HG03159 (cell line): ENCODE results near the gene VWC2L.
A peak's percentile ranks its signal among the peaks of the same experiment; 100 is the strongest.

Experiments used
- ATAC-seq: cut with Tn5 transposase; IDR thresholded peaks from one replicate; pipeline ENCODE4 v1.9.1; 2021; ENCODE audit warnings: mild to moderate bottlenecking, moderate library complexity; ENCODE audit not compliant: unreplicated experiment

VWC2L gene

DNA sequence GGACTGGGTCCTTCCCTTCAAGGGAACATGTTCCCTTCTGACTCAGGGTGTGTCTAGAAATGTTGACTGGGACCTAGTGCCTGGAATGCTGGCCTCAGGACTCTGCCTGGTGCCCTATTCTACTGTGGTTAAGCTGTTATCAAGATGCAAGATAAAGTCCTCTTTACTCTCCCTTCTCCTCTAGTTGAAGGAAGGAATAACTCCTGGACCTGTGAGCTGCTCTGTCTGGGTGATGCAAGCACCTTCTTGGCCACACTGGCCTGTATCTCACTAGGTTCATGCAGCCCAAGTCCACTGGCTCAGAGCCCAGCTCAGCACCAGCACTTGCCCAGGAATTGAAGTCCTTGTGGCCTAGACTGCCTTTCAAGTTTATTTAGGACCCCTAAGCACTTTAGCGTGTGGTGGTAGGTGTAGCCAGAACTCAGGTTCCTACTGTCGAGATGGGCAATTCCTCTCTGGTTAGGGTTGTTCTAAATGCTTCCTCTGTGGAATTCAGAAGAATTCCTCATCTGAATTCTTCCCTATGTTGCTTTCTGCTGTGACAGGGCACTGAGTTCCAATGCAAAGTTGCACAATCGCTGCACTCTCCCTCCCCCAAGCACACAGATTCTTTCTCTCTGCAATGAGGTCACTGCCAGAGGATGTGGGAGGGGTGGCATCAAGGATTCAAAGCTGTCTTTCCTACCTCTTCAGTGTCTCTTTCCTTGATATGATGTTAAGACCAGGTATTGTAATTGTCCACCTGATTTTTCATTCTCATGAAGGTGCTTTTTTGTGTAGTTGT is 54.7 kb downstream of the VWC2L start:
- no peak for ATAC-seq

DNA sequence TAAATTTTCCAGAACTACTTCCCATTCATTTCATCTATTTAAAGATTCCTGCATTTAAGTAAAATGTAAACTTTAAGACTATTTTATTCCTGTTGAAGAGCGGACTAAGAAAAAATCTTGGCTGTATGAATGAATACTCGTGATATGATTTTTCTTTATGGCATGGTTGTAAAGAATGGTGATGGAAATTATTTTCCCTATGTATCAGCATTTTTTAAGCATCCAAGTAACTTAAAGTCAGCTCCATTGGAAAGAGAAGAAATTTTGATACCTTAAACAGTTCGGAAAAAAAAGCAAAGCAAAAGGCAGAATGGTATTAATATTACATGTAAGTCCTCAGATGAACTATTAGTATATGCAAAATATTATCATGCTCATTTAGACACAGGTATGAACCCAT is 58.9 kb downstream of the VWC2L start:
- ATAC-seq = no peak

DNA sequence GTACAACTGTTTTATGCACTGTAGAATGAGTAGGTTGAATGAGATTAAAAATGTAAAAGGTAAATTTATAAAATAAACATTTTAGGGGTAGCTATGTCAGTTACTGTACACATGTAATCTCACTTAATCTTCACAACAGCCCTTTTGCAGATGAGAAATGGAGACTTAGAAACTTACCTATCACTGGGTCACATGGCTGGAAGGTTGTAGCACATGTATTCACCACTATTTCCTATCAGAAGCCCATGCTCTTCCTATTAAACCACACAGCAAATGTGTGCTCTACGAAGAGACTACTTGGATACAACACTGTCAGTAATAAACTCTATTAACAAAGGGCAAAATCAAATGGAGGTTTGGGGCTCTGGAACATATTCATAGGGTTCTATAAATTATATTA is 60.5 kb downstream of the VWC2L start:
- no peak for ATAC-seq

DNA sequence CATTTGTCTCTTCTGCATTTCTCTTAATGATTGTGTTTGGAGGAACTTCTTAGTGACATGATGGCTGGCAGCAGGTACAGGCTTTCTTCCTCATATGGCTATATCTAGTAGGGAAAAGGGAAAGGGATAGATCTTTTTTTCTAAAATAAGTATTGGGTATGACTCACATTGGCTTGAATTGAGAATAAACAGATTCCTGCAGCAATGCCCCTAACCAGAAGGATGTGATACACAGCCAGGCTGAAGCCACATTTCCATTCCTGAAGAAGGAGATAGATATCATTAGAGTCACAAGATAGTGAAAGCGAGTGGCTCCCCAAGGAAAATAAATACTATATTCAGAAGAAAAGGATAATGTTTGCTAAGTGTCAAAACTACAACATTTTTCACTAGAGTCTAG is 61.1 kb downstream of the VWC2L start:
- ATAC-seq = no peak

DNA sequence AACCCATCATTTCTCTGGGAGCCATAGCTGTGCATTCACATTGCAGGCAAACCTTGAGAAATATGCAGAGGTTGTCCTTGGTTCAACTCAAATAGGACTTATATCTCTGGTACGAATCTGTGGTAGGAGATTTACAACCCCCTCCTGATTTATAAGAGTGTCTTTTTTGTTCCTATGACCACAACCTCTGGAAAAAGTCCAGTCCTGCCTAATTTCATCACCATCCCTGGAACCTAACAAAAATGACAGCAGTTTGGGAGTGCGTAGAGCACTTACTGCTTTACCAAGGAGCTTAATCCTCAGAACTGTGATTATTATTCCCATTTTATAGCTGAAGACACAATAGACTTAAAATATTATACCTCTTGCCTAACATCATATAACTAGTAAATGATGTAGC is 66.5 kb downstream of the VWC2L start:
- no peak for ATAC-seq

DNA sequence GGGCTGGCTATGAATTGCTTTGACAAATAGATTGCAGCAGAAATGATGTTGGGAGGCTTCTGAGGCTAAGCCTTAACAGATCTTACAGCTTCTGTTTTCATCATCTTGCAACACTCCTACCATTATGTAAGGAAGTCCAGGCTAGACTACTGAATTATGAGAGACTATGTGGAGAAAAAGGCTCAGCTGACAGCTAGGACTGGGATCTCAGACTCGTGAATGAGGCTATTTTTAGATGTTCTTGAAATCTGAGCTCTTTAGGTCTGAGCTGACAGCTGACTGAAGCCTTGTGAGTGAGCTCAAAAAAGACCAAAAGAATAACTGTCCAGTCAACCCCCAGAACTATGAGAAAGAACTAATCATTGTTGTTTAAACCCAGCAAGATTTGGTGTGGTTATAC is 70.3 kb downstream of the VWC2L start:
- ATAC-seq = no peak

DNA sequence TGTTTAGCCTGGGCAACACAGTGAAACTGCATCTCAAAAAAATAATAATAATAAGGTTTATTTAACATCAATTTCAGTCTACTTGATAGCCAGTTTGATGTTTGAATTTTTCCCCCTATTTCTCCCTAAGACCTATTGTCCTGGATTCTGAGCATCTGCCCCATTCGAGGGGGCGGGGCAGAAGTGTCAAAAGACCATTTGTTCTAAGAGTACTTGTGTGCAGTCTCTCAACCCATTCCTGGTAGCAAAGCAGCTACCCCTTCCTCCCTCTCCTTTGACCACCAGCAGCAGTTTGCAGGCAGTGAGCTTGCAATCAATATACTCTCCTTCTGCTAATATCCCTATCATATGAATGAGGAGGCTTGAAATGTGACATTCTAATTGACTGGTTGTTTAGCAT is 71.9 kb downstream of the VWC2L start:
- ATAC-seq = no peak

DNA sequence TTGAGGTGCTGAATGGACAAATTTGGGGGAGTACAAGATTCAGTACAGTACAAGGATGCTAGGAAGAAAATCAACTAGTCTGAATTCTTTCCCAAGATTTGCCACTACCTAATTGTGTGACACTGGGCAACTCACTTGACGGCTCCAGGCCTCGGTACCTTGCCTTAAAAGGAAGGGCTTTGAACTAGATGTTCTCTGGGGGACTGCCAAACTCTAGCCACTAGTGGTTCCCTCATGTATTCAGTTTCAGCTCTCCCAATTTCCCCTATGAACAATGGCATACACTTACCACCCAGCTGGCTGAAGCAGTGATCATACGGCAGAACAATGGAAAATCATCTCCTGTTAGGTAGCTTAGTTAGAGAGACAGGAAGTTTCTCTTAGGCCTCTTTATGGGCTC is 73.4 kb downstream of the VWC2L start:
- no peak for ATAC-seq

DNA sequence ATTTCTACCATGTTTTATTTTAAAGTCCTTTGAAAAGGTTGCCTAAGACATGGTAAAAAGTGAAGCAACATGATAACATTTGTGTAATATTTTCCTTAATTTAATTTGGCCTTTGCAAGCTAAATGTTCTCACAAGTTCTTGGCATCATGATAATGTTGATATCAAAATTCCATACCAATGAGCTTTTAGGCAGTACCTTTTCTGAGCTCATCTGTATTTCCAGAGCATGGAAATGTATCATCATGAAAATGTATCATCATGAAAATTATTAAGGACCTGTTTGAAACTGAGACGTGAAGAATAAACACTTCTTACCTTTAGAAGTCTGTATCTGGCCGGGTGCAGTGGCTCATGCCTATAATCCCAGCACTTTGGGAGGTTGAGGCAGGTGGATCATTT is 73.8 kb downstream of the VWC2L start:
- no peak for ATAC-seq

DNA sequence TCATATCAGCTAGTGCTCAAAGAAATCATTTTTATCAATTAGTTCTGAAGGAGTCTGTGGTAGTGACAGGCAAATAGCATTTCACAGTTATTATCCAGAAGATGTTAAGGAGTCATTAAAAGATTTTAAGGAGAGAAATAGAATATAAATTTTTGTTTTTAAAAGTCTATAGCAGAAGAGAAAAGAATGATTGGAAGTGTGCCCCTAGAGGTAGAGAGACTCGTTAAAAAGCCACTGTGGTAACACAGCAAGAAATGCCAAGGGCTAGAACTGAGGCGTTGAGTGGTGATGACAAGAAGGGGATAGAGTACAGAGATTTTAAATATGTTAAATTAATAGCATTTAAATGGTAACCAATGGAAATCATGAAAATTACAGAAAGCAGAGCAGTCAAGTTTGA is 78.3 kb downstream of the VWC2L start:
- ATAC-seq = no peak

DNA sequence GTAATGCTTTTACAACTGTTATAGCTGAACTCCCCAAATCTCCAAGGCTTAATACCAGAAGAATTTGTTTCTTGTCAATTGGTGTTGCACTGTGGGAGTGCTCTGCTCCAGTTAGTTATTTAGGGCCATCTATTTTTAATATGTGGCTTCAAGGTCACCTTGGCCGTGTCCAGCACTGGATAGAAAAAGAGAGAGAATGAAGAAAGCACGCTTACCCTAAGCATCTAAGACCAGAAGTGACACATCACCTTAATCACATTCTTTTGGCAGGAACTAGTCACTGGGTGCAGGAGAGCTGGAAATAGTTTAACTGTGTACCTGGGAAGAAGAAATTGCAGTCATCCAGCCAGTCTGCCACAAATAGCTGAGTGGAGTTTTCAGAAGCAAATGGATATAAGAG is 78.8 kb downstream of the VWC2L start:
- ATAC-seq = no peak

DNA sequence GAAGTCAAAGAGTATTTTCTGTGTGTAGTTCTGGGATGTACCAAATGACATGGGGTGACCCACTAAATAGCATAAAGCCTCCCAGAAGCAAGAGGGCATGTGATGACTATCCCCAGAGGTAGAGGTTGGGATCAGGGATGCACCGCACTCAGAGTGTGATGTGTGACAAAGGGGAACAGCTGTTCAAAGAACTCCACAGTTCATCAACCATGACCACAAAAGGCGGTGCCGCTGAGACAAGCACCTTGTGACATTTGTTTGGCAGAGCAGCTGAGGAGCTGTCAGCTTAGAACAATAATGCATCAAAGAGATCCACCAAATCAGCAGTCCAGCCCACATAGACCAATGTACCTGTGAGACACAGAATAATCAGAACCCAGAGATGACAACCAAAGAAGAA is 81.3 kb downstream of the VWC2L start:
- peak; percentile 58 for ATAC-seq

DNA sequence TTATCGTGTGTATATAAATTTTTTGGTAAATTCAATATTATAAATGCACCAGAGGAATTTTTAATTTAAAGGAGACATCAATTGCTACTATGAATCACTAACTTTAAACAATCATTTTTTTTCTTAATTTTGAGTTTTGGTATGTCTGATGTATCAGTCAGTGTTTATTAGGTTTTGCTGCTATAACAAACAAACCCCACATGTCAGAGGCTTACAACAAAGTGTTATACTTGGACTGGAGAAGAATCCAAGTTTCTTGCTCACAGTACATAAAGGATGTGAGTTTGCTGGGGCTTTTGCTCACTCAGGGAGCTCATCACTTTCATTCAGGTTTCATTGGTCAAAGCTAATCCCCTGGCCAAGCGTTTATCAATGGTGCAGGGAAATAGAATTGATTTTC is 81.8 kb downstream of the VWC2L start:
- no peak for ATAC-seq

DNA sequence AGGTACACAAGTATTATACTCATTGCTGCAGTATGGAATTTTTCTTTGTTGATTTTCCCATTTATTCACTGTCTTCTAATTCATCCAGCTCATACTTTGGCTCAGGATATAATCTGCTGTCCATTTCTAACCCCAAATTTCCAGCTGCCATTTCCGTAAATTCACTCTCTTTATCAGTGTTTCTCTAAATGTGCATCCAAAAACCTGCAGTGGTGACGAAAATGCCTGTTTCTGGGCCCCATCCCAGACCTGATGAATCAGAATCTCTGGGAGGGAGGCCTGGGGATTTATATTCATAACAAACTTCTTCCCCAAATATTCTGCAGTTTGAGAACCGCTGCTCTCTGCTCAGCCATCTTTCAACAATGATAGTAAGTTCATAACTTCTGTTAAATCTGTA is 86.6 kb downstream of the VWC2L start:
- no peak for ATAC-seq

DNA sequence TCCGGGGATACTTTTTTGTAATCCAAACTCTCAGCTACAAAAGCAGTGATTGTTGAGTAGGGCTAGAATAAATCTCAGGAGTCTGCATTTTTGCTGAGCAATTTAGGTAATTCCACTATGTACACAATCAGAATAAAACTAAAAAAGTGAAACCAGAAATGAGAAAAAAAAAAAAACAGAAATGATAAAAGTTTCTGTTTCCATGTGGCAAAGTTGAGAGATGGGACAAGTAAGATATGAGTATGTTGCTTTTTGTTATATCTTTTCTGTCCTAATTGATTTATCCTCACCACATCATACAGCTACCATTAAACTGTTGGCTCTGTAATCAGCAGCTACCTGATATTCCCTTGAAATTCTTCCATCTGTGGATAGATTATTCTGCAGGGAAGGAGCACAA is 92.7 kb downstream of the VWC2L start:
- ATAC-seq = peak; percentile 40

DNA sequence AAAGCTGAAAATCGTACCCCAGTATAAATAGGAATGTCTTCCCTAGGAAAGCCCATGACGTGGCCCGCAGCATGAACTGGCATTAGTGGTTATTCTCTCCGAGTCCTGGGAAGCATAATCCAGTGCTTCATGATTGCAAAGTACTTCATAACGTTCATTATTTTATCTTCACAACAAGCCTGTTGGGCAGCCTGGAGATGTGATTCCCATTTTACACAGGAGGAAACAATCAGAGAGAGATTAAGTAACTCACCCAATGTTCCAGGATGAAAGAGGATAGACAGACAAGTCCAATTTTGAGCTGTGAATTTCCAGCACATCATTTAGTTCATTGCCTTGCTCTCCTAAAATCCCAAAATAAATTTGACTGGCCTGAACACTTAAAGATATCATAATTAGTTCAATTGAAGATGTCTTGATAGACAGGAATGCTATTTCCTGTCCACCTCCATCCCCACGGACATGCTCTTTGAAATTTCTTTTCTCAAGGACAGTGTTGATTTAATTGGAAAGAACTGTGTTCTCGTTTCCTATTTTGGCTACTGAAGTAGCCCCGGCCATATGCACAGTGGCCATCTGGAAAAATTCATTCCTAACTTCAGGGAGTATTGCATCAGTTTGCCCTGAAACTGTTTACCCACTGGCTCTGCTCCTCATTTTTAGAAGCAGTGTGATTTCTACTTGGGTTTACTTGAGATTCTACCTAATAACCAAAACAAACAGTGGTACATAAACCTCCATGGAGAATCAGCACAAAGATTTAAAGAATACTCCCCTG is 93.9 kb downstream of the VWC2L start:
- no peak for ATAC-seq

DNA sequence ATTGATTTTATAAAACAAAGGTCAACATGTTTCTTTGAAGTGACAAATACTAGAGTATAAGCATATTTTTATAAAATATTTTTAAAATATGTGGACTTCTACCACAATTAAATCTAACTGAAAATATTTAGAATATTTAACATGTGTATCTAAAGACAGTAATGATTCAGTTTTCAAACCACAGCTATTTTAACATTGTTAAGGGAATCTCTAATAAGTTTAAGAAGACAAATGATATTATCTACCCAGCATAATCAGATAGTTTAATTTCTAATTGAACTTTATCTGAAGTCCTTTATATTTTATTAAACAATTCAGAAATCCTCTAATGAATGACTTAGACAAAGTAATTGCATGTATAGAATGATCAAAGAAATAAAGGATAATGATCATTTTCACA is 96.2 kb downstream of the VWC2L start:
- ATAC-seq = no peak

DNA sequence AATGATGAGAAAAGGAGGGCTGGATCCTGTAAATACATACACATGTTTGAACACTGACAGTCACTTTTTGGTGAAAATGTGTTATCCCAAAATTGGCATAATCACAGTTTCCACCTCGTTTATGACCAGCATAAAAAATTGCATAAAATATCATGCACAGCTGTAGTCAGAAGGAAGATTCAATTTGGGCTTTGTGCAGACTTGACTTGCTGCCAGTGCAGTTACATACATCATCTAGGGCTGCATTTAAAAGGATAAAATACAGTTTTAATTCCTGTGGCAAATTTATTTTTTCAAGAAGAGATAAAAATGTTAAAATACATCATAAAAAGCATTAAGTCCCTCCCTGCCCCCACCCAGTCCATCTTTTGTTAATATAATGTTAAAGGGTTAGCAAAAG is 103.8 kb downstream of the VWC2L start:
- ATAC-seq = no peak

DNA sequence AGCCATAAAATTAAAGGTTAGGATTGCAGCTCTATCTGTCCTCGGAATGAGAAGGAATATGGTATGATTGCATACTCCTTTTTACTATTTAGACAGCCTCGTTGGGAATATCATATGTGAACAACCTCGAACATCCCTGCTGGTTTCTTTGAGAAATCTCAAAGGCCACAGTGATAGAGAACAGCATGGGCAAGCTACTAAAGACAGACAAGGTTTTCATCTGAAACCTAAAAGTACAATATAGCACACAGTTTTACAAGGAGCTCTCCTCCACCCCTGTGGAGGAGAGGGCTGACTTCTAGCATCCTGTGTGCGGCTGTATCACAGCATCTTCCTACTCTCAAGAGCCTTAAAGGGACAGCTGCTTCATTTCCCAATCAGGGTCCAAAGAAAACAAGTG is 104.3 kb downstream of the VWC2L start:
- no peak for ATAC-seq

DNA sequence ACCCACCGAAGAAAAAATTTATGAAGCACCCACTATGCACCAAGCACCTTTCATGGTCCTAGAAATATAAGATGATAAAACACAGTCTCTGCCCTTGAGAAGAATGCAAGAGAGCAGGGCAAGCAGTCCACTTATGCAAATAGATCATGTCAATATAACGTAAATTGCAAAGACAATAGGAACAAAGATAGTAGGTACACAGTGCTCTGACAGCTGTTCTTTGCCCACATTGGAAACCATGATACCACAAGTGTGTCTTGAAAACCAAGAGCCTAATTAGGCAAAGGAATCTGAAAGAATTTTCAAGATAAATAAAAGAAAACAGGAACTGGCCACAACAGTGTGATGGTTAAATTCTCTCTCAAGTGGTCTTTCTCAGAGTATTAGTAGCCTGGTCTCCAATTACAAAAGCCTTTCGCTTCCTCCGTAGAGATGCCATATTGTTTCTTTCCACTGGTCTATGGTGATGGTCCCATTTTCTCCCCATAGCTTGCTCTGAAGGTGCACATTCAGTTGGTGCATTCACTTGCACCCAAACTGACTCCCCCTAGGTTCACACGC is 108.5 kb downstream of the VWC2L start:
- no peak for ATAC-seq

DNA sequence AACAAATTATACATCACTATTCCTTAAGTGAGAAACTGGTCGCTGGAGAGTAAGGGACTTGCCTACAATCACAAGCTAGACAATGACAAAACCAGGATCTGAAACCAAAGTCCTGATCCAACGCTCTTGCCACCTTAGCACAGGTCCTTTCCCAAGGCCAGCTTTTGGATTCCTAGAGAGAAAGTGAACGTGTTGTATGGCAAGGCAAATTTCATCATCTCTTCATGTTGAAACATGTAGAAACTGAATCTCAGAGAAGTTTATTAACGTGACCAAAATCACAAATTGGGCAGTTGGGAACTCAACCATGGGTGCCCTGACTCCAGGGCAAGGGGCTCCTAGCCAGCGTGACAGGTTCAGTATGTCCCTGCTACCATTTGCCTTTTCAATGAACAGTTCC is 118.2 kb downstream of the VWC2L start:
- ATAC-seq = no peak

DNA sequence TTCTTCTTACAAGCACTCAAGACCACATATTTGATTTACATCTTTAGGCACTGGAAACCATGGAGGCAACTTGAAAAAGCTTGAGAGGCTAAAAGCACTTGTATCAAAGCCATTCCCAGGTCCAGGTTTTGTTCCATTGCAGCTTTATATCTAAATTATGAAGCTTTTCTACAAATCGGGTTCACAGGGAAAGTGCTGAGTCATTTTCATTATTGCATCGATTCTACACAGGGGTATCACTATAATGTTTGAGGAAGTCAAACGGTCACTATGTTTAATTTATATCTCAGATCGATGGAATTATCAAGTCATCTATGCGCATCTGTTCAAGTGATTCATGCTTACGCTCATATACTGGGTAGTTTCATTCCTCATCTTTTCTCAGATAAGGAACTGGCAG is 118.7 kb downstream of the VWC2L start:
- ATAC-seq = no peak
